HG03520 (cell line): ENCODE measurements around the gene JOSD2.

Experiments
- ATAC-seq: cut with Tn5 transposase; IDR thresholded peaks from one replicate; pipeline ENCODE4 v1.9.1; 2021; ENCODE audit warnings: mild to moderate bottlenecking, moderate library complexity; ENCODE audit not compliant: unreplicated experiment

JOSD2 gene

DNA sequence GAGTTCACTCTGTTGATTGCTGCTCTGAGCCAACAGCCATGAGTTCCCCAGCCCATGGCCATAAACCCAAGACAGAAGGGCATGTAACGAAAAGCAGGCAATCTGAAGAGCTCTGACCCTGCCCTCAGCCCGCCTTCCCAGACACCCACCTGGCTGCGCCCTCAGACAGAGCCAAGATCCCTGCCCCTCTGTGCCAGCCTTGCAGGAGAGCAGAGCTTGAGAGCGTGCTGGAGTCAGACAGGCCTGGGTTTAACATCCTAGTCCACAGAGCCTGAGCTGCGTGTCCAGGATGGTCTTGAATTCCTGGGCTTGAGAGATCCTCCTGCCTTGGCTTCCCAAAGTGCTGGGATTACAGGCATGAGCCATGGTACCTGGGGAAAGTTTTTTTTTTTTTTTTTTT is 53.7 kb downstream of the JOSD2 start:
- ATAC-seq: no peak
